Erythroblast (primary cell): Measurements from ENCODE around the gene SIL1.

ENCODE experiments used
- GATA1 ChIP-seq: IDR thresholded peaks from 2 replicates; pipeline ENCODE4 v1.6.1; 2011; ENCODE audit warnings: low read depth, mild to moderate bottlenecking, control low read depth, low read length, moderate library complexity
- POLR2A ChIP-seq: IDR thresholded peaks from 2 replicates; pipeline ENCODE4 v1.6.1; 2011; ENCODE audit warnings: mild to moderate bottlenecking, low read length

DNA sequence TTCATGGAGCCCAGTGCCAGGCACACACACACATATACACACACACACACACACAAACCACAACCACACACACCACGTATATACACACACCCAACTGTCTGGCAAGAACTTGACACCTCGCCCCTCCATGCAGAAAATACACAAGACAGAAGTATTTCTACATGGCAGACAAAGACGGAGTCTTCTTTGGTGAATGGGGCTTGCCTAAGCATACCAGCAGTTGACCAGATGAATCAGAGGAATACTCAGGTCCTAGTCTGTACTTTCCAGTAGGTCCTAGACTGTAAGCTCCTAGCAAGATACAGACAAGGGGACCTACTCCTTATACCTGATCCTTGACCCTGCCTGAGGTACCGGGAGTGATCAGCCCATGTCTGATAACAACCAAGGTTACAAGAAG lies 60.1 kb downstream of the SIL1 start:
- TF ChIP-seq POLR2A (no peak), GATA1 (no peak)
